CD8-positive, alpha-beta memory T cell (primary cell): Measurements from ENCODE around the gene AMER3. TPM values are rescaled to one million over a fixed set of nuclear protein-coding genes. Genes with fewer than 3 reads are reported as not detected.
A peak's percentile ranks its signal among the peaks of the same experiment; 100 is the strongest.

Experiments used
- CTCF ChIA-PET: fragments of 350-600 bp; sonication (Branson Sonifier 250); formaldehyde crosslinking; loops from one replicate; lab custom pipeline; 2021; ENCODE audit warnings: antibody characterized with exemption; lab: Charles Lee
- POLR2A ChIA-PET: fragments of 350-600 bp; sonication (Branson Sonifier 250); formaldehyde crosslinking; loops from one replicate; lab custom pipeline; 2021; ENCODE audit warnings: antibody characterized with exemption; lab: Charles Lee
- DNase-seq, 5 donors: peaks; one replicate each; pipeline versions ENCODE4 v3.0.0 to v3.0.0-alpha.2; 2020 to 2022; ENCODE audit warnings: mixed read lengths in 1 of 5
- H3K27ac ChIP-seq: one replicate; pipeline ENCODE4 v1.7.0; 2013; ENCODE audit warnings: low read depth, mild to moderate bottlenecking, low read length, moderate library complexity
- H3K27me3 ChIP-seq: 2 replicates; pipeline ENCODE4 v1.7.0; 2013; ENCODE audit warnings: low read length, mild to moderate bottlenecking; ENCODE audit not compliant: insufficient read depth, poor library complexity, severe bottlenecking
- H3K36me3 ChIP-seq: 2 replicates; pipeline ENCODE4 v1.7.0; 2013; ENCODE audit warnings: mild to moderate bottlenecking, low read length, moderate library complexity; ENCODE audit not compliant: insufficient read depth
- H3K4me1 ChIP-seq: 2 replicates; pipeline ENCODE4 v1.7.0; 2013; ENCODE audit warnings: mild to moderate bottlenecking, low read length, moderate library complexity; ENCODE audit not compliant: insufficient read depth
- H3K4me3 ChIP-seq: 2 replicates; pipeline ENCODE4 v1.7.0; 2013; ENCODE audit warnings: mild to moderate bottlenecking, low read length
- H3K9me3 ChIP-seq: 2 replicates; pipeline ENCODE4 v1.7.0; 2013; ENCODE audit warnings: mild to moderate bottlenecking, low read length
- H3K27ac Mint-ChIP-seq, 8 donors: one replicate each; pipeline ENCODE4 v1.8.0; 2020 to 2021; ENCODE audit warnings: mixed read lengths in 8 of 8, mild to moderate bottlenecking in 6 of 8, inconsistent platforms in 3 of 8, moderate library complexity in 3 of 8
- H3K27me3 Mint-ChIP-seq, 2 donors: one replicate each; pipeline ENCODE4 v1.8.0; 2020 to 2021; ENCODE audit warnings: mixed read lengths in 2 of 2, mild to moderate bottlenecking in 1 of 2, moderate library complexity in 1 of 2
- H3K36me3 Mint-ChIP-seq, 3 donors: one replicate each; pipeline ENCODE4 v1.8.0; 2020 to 2021; ENCODE audit warnings: mixed read lengths in 3 of 3, inconsistent platforms in 1 of 3, mild to moderate bottlenecking in 1 of 3
- H3K4me1 Mint-ChIP-seq, 3 donors: one replicate each; pipeline ENCODE4 v1.8.0; 2020 to 2021; ENCODE audit warnings: mixed read lengths in 3 of 3, inconsistent platforms in 1 of 3, mild to moderate bottlenecking in 1 of 3
- H3K4me3 Mint-ChIP-seq, 7 donors: one replicate each; pipeline ENCODE4 v1.8.0; 2020 to 2021; ENCODE audit warnings: mixed read lengths in 7 of 7, mild to moderate bottlenecking in 6 of 7, moderate library complexity in 4 of 7, inconsistent platforms in 2 of 7
- H3K9me3 Mint-ChIP-seq, 5 donors: one replicate each; pipeline ENCODE4 v1.8.0; 2020 to 2022; ENCODE audit warnings: mixed read lengths in 5 of 5, mild to moderate bottlenecking in 3 of 5, moderate library complexity in 2 of 5, inconsistent platforms in 1 of 5
- polyA plus RNA-seq: library from polyadenylated mRNA; unstranded; fragments of 300-500 nt; fragmentation: Illumina TruSeq; gene quantifications from one replicate; pipeline ENCODE4 v1.2.3, GENCODE V29; 2021
- total RNA-seq, 2 experiments: library from RNA; stranded (reverse); gene quantifications; one replicate each; pipeline ENCODE4 v1.2.3, GENCODE V29; 2021

The AMER3 gene
- total and polyA plus RNA-seq, 3 experiments from 2014 or later, result not detected

- CTCF ChIA-PET, result no interaction called here
- peaks cover 0 to 6% (median 0%) of the 10 kb centered on the region in 5 donors for H3K9me3 Mint-ChIP-seq
Measured at GRCh38 chr2:130776550-130776949, 21.2 kb downstream of the AMER3 start.

GRCh38 chr2:130778781-130779180, 23.4 kb downstream of the AMER3 start:
- DNase-seq, result no peak
- peaks cover 0 to 2% (median 0%) of the 10 kb centered on the region in 5 donors for H3K9me3 Mint-ChIP-seq
- Histone ChIP-seq H3K27ac (no peak overlapping the region), H3K36me3 (no peaks in the 10 kb centered on the region), H3K27me3 (no peaks in the 10 kb centered on the region), H3K9me3 (no peaks in the 10 kb centered on the region), H3K4me1 (no peaks in the 10 kb centered on the region), H3K4me3 (no peak overlapping the region)
- H3K4me3 Mint-ChIP-seq, result no peak overlapping the region
- ChIA-PET POLR2A (no interaction called here), CTCF (no interaction called here)
- no peaks in the 10 kb centered on the region for H3K36me3 Mint-ChIP-seq
- H3K4me1 Mint-ChIP-seq, result no peaks in the 10 kb centered on the region
- no peak overlapping the region for H3K27ac Mint-ChIP-seq
- peaks cover 14 to 42% of the 10 kb centered on the region in 2 donors for H3K27me3 Mint-ChIP-seq

More at GRCh38 chr2:130776550-130776949, 21.2 kb downstream of the AMER3 start:
- Histone ChIP-seq H3K36me3 (no peaks in the 10 kb centered on the region), H3K27ac (no peak overlapping the region), H3K27me3 (no peaks in the 10 kb centered on the region), H3K4me3 (no peak overlapping the region), H3K9me3 (no peaks in the 10 kb centered on the region), H3K4me1 (no peaks in the 10 kb centered on the region)
- H3K27ac Mint-ChIP-seq, result no peak overlapping the region
- no peaks in the 10 kb centered on the region for H3K36me3 Mint-ChIP-seq
- POLR2A ChIA-PET, result no interaction called here
- no peaks in the 10 kb centered on the region for H3K4me1 Mint-ChIP-seq
- H3K27me3 Mint-ChIP-seq, result peaks cover 14 to 40% of the 10 kb centered on the region in 2 donors
- H3K4me3 Mint-ChIP-seq, result no peak overlapping the region
- no peak for DNase-seq

DNA sequence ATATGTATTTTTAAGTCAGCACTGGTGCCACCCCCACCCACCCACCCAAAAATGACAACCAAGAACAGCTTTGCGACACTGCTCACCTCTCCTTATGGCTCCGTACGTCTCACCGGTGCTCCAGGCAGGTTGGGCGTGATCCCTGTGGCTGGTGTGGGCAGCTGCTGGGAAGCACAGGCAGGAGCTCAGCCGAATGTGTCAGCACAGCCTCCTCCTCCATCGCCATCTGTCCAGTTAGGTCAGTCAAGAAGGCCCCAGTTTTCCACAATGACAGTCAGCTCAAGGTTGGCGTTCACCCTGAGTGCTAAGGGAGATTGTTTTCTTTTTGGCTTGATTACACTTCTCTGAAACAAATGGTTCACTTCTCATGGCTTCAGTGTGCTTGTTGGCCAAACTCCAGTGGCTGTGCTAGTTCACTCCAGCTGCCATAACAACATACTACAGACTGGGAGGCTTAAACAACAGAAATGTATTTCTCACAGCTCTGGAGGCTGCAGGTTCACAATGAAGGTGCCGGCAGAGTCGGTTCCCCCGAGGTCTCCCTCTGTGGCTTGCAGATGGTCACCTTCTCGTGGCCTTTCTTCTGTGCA, 30.2 kb downstream of the AMER3 start:
- Histone ChIP-seq H3K4me1 (no peaks in the 10 kb centered on the region), H3K27me3 (no peaks in the 10 kb centered on the region), H3K36me3 (no peaks in the 10 kb centered on the region), H3K9me3 (no peaks in the 10 kb centered on the region), H3K27ac (no peak overlapping the region), H3K4me3 (no peak overlapping the region)
- peaks cover 14 to 24% of the 10 kb centered on the region in 2 donors for H3K27me3 Mint-ChIP-seq
- CTCF ChIA-PET, result interaction anchor here (1.2 kb wide), 1 partner anchor 12 kb away, joined by 5 read pairs; no protein-coding TSS in a partner anchor
- DNase-seq, result no peak
- H3K27ac Mint-ChIP-seq, result no peak overlapping the region
- H3K4me1 Mint-ChIP-seq, result no peaks in the 10 kb centered on the region
- no peaks in the 10 kb centered on the region for H3K9me3 Mint-ChIP-seq
- POLR2A ChIA-PET, result no interaction called here
- no peaks in the 10 kb centered on the region for H3K36me3 Mint-ChIP-seq
- H3K4me3 Mint-ChIP-seq, result no peak overlapping the region

- Mint-ChIP-seq H3K36me3 (no peaks in the 10 kb centered on the region), H3K4me1 (no peaks in the 10 kb centered on the region), H3K4me3 (no peak overlapping the region), H3K27ac (no peak overlapping the region), H3K27me3 (peaks cover 9 to 21% of the 10 kb centered on the region in 2 donors), H3K9me3 (no peaks in the 10 kb centered on the region)
- Histone ChIP-seq H3K36me3 (no peaks in the 10 kb centered on the region), H3K27ac (no peak overlapping the region), H3K9me3 (no peaks in the 10 kb centered on the region), H3K4me1 (no peaks in the 10 kb centered on the region), H3K4me3 (no peak overlapping the region), H3K27me3 (no peaks in the 10 kb centered on the region)
- CTCF ChIA-PET, result interaction anchor here (1.2 kb wide), 1 partner anchor 12 kb away, joined by 5 read pairs; no protein-coding TSS in a partner anchor
- POLR2A ChIA-PET, result no interaction called here
- no peak for DNase-seq
Measured at GRCh38 chr2:130786076-130786475, 30.7 kb downstream of the AMER3 start.

- no peak overlapping the region for H3K27ac ChIP-seq
- Mint-ChIP-seq H3K27ac (no peak overlapping the region), H3K36me3 (no peaks in the 10 kb centered on the region), H3K9me3 (no peaks in the 10 kb centered on the region), H3K4me1 (no peaks in the 10 kb centered on the region), H3K27me3 (peaks cover 7 to 14% of the 10 kb centered on the region in 2 donors), H3K4me3 (no peak overlapping the region)
- H3K36me3 ChIP-seq, result no peaks in the 10 kb centered on the region
- H3K9me3 ChIP-seq, result no peaks in the 10 kb centered on the region
- DNase-seq, result no peak
- ChIA-PET CTCF (no interaction called here), POLR2A (no interaction called here)
- H3K4me3 ChIP-seq, result no peak overlapping the region
- H3K4me1 ChIP-seq, result no peaks in the 10 kb centered on the region
- no peaks in the 10 kb centered on the region for H3K27me3 ChIP-seq
Measured at GRCh38 chr2:130787841-130788240, 32.5 kb downstream of the AMER3 start.

DNA sequence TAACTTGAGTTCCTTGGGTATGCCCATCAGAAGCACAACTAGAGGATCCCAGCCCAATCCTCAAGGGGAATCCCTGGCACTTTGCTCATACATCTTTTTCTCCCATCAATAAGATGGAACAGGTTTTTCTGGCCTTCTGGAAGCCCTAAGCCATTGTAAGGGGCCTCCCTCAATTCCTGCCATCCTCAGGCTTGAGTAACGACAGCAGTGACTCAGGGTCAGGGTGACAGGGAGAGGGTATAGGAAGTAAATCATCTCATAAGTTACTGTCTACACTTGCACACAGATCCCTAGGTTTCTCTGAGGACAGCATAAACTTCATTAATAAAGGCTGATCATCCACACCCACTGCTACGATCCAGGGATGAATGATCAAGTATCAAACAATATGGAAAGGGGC, 35.0 kb downstream of the AMER3 start:
- H3K4me3 ChIP-seq, result no peak overlapping the region
- H3K27me3 ChIP-seq, result no peaks in the 10 kb centered on the region
- Mint-ChIP-seq H3K27me3 (peaks cover 8% of the 10 kb centered on the region in 2 donors), H3K4me3 (no peak overlapping the region), H3K36me3 (no peaks in the 10 kb centered on the region), H3K9me3 (no peaks in the 10 kb centered on the region), H3K4me1 (no peaks in the 10 kb centered on the region), H3K27ac (no peak overlapping the region)
- ChIA-PET CTCF (interaction anchor here (1.2 kb wide), 1 partner anchor 83 kb away, joined by 3 read pairs; no protein-coding TSS in a partner anchor), POLR2A (no interaction called here)
- no peaks in the 10 kb centered on the region for H3K9me3 ChIP-seq
- no peaks in the 10 kb centered on the region for H3K36me3 ChIP-seq
- no peaks in the 10 kb centered on the region for H3K4me1 ChIP-seq
- H3K27ac ChIP-seq, result no peak overlapping the region
- DNase-seq, result no peak

DNA sequence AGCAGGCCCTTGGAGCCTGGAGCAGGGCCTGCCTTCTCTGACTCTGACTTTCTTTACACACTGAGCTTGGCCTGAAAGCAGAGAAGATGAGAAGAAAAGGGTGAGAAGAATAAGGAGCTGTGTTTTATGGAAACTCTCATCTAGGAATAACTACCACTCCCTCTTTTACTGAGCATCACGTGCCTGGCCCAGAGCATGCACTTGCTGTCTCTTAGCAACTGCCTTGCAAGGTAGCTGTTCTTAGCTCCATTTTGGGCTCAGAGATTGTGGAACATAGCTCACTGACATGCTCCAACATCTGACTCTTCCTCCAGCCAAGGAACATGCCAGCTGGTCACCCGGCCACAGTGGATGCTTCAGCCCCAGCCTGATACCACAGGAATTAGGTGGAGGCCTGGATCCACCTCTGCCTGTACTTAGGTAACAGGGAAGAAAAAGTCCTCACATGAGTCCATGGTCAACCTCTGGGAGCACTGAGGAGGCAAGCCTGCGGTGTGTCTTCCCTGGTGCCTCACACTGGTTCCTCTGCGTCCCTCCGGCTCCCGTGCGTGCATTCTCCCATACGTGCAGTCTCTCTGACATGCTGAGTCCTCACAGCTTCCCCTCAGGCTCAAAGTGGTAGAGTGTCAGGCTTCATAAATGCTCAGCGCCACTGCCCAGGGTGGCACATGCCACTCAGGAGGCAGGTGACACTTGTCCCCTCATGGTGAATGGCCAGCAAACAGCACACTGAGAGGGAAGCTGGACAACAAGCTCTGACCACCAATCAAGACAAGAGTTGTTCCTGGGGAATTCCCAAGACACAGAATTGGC, 35.7 kb downstream of the AMER3 start:
- Mint-ChIP-seq H3K36me3 (no peaks in the 10 kb centered on the region), H3K27ac (peak overlapping the region in 1 of 8 donors; percentile 29), H3K9me3 (no peaks in the 10 kb centered on the region), H3K4me1 (no peaks in the 10 kb centered on the region), H3K27me3 (peaks cover 8% of the 10 kb centered on the region in 2 donors), H3K4me3 (no peak overlapping the region)
- POLR2A ChIA-PET, result no interaction called here
- Histone ChIP-seq H3K27me3 (no peaks in the 10 kb centered on the region), H3K9me3 (no peaks in the 10 kb centered on the region), H3K4me3 (no peak overlapping the region), H3K27ac (no peak overlapping the region), H3K4me1 (no peaks in the 10 kb centered on the region), H3K36me3 (no peaks in the 10 kb centered on the region)
- no peak for DNase-seq
- CTCF ChIA-PET, result interaction anchor here (1.2 kb wide), 1 partner anchor 83 kb away, joined by 3 read pairs; no protein-coding TSS in a partner anchor

GRCh38 chr2:130791617-130791939, 36.2 kb downstream of the AMER3 start:
- POLR2A ChIA-PET, result no interaction called here

More at GRCh38 chr2:130791617-130791939, 36.2 kb downstream of the AMER3 start:
- no peaks in the 10 kb centered on the region for H3K36me3 Mint-ChIP-seq
- H3K27ac Mint-ChIP-seq, result no peak overlapping the region
- no peak overlapping the region for H3K27ac ChIP-seq
- H3K27me3 ChIP-seq, result no peaks in the 10 kb centered on the region
- no peak for DNase-seq
- H3K4me3 ChIP-seq, result no peak overlapping the region
- no peaks in the 10 kb centered on the region for H3K4me1 ChIP-seq
- H3K9me3 ChIP-seq, result no peaks in the 10 kb centered on the region
- no peaks in the 10 kb centered on the region for H3K36me3 ChIP-seq
- H3K9me3 Mint-ChIP-seq, result no peaks in the 10 kb centered on the region
- peaks cover 8% of the 10 kb centered on the region in 2 donors for H3K27me3 Mint-ChIP-seq
- CTCF ChIA-PET, result no interaction called here
- H3K4me3 Mint-ChIP-seq, result no peak overlapping the region
- H3K4me1 Mint-ChIP-seq, result no peaks in the 10 kb centered on the region
